Fibroblast of skin of back (primary cell): Measurements from ENCODE around the gene FDPS.
"Not testable (repeated sequence)": the region's sequence is repeated elsewhere in the genome, so short reads cannot be mapped to it uniquely, and the experiment has no call there.

Source experiments
- DNase-seq: peaks from one replicate; pipeline ENCODE4 v3.0.0-alpha.2; 2013

FDPS gene

GRCh38 chr1:155285631-155286044 lies 23.0 kb upstream of the FDPS start:
- DNase-seq = no peak

DNA sequence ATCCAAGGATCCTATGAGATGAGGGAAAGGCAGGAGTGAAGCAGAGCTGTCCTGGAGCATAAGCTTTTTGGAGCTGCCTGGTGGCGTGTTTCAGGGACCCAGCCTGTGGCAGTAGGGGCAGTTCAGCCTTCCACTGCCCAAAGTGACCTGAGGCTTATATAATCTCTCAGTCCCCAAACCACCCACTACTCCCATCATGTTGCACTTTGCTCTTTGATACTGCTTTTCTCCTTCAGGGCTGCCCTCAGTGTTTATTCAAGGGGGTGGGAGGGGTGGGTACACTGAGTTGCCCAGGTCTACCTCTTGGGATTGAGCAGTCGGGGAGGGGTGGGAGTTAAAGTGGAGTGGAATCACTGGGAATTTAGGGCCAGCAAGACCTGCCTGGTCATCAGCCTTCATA lies 22.1 kb upstream of the FDPS start:
- DNase-seq = no peak

- no peak for DNase-seq
These were observed 20.6 kb upstream of the FDPS start for GRCh38 chr1:155287987-155288543.

DNA sequence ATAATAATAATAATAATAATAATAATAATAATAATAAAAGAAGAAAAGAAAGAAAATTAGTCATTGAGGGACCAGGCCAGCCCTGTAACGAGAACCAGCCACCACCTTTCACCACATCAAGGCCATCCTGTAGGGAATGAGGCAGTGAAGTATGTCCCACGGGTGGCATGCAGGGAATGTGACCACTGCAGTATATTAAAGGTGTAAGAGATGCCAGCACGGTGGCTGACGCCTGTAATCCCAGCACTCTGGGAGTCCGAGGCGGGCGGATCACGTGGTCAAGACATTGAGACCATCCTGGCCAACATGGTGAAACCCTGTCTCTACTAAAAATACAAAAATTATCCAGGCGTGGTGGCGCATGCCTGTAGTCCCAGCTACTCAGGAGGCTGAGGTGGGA lies 17.7 kb upstream of the FDPS start:
- DNase-seq = not testable (repeated sequence)

DNA sequence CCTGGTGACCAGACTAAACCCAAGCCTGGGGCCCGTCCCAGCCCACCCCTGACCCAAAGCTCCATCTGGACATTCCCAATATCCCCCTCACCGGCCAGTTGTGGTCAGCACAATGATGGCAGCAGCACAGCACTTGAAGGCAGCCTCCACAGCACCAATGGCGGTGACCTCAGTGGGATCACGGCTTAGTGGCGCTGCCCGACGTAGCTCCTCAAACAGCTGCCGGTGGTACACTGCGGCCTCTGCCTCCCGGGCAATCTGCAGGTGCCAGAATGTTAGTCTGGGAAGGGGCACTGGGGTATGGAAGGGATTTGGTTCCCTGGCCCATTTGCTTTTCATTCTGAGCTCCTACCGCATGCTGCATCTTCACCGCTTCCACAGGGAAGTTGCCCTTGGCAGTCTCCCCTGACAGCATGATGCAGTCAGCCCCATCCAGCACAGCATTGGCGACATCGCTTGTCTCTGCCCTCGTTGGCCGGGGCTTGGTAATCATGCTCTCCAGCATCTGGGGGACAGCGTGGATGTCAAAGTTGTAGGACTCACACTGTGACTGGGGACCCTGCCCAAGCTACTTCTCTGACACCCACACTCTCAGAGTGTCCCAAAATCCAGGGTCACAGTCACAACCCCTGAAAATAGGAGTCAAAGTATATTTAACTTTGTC lies 15.4 kb upstream of the FDPS start:
- DNase-seq = no peak

- no peak for DNase-seq
These were observed 14.0 kb upstream of the FDPS start for GRCh38 chr1:155294520-155295182.

DNA sequence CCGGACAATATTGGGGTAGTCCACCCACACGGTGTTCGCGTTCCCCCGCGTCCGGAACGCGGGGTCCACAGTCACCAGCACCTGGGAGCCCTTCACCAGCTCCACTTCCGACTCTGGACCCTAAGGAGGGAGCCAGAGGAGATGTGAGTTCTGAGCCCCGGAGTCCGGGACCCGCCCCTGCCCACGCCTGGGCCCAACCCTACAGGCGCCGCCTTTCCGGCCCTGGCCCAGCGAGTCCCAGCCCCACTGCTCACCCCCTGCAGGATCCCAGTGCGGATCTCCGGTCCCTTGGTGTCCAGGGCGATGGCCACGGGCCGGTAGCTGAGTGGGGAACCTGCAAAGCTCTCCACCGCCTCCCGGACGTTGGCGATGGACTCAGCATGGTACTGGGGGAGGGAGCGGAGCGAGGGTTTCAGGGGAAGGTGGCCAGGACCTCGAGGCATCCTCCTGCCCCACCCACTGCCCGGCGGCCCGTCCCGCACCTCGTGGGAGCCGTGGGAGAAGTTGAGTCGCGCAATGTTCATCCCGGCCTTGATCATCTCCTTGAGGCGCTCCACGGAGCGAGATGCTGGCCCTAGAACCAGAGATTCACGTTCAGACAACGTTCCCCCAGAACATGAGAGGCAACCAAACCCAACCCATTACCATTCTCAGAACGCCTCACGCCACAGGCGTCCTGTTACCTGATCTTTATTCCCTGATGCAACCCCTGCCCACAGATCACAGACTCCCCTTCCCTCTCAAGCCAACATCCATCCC lies 13.3 kb upstream of the FDPS start:
- no peak for DNase-seq

DNA sequence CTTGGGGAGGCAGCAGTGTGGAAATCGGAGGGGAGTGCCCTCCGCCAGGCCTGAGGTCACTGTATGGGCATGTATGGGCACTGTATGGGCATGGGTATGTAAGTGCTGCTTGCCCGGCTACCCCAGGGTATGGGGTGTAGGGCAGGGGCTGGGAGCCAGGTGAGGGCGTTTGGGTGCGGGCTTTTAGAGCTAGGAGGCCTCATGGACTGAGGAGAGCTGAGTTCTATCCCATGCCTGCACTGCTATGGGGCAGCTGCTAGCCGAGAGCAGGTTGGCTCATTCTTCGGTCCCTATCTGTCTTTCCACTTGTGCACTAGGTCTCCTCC lies 12.8 kb upstream of the FDPS start:
- DNase-seq = no peak

DNA sequence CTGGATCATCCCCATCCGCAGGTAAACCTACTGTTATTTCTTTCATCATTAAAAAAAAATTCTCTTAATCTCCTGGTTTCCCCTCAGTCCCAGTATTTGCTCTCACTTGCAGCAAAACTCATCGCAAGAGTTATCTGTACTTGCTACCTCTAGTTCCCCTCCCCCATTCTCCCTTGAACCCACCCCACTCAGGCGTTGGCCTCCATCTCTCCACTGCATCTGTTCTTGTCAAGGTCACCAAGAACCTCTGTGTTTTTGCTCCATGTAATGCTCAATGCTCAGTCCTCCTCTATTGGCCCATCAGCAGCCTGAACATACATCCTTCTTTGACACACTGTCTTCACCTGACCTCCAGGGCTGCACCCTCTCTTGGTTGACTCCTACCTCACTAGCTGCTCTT lies 12.0 kb upstream of the FDPS start:
- DNase-seq = no peak

- DNase-seq = no peak
These were observed 11.3 kb upstream of the FDPS start for GRCh38 chr1:155297384-155297783.

- no peak for DNase-seq
These were observed 8.6 kb upstream of the FDPS start for GRCh38 chr1:155300024-155300423.

DNA sequence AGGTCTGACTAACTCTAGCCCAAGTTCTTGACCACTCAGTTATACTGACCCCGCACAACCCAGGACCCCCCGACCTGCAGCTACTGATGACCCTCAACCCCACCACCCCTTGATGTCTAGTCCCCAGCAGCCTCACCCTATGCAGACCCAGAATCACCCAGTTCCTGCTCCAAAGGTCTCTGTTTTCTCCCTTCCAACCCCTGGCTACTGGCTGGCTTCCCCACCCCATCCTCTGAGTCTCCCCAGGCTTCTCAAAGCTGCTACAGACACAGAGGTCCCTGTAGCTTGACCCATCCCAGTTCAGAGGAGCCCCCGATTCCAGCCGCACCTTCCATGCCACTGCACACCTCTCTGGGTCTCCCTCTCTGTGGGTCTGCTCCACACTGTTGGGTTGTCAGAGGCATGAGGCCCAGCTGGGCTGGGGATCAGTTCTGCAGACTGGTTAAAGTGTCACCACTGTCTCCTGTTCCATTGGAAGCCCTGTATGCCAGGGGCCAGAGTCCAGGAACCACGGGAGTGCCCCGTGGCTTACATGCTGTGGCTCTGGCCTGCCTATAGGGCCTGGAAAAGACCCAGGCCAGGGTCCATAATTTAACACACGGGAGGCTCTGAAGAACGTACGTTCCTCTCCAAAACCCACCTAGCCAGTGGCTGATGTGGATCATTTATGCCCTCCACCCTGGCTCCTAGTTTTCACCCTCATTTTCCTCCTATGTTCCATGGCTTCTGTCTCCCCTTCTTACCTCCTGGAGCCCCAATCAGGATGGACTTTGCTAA lies 7.9 kb upstream of the FDPS start:
- DNase-seq = no peak

GRCh38 chr1:155301342-155301841 lies 7.3 kb upstream of the FDPS start, which contains the start of gene PKLR:
PKLR (minus strand) TSS chr1:155301438; CDS start chr1:155301395, 43 bp downstream.
- DNase-seq = no peak

DNA sequence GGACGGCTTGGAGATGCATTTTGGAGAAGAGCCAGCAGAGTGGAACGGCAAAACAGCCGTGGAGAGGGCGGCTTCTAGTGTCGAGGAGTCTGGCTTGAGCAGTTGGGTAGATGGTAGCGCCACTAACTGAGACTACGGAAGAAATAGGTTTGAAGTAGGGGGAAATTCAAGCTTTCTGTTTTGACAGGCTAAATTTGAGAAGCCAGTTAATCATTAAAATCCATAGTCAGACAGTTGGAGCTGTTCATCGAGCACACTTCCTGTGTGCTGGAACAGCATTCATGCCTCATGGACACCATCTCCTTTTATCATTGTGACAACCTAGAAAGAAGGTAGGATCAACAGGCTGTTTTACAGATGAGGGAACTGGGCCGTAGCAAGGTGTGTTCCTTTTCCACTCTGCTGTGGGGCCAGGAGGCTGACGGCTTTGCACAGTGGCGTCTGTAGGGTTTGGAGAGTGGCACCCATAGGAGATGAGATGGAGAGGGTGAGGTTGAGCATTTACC lies 4.1 kb upstream of the FDPS start:
- no peak for DNase-seq

- DNase-seq = peak; percentile 67
These were observed 2.7 kb upstream of the FDPS start for GRCh38 chr1:155305881-155306391.

DNA sequence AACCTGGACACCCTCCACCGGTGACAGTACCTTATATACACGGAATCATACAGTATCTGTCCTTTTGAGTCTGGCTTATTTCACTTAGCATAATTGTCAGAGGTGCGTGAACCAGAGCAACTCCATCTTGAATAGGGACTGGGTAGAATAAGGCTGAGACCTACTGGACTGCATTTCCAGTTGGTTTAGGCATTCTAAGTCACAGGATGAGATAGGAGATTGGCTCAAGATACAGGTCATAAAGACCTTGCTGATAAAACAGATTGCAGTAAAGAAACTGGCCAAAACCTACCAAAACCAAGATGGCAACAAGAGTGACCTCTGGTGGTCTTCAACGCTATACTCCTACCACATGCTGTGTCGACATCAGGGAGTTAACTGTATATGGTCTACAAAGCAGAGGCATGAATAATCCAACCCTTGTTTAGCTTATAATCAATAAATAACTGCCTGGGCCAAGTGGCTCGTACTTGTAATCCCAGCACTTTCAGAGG lies 1.4 kb upstream of the FDPS start:
- DNase-seq = peak; percentile 61

GRCh38 chr1:155309423-155310021 lies 856 bp downstream of the FDPS start:
- peak; percentile 40 for DNase-seq

- DNase-seq = no peak
These were observed 4.6 kb downstream of the FDPS start for GRCh38 chr1:155313261-155313660.

DNA sequence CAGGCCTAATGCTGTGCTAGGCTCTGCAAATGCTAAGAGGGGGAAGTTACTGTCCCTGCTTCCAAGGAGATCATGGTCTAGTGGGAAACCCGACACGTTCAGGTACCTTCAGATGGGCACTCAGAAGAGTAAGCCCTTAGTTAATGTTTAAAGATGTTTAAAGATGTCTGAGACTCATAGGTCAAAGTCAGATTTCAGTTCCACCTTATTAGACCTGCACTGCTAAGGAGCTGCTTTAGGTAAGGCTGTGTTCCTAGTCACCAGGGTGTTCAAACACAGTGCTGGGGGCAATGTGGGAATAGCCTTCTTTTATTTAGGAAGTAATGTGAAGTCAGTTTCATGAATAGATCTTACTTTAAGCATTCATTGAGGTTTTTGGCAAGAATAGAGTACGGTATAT lies 8.3 kb downstream of the FDPS start:
- no peak for DNase-seq

DNA sequence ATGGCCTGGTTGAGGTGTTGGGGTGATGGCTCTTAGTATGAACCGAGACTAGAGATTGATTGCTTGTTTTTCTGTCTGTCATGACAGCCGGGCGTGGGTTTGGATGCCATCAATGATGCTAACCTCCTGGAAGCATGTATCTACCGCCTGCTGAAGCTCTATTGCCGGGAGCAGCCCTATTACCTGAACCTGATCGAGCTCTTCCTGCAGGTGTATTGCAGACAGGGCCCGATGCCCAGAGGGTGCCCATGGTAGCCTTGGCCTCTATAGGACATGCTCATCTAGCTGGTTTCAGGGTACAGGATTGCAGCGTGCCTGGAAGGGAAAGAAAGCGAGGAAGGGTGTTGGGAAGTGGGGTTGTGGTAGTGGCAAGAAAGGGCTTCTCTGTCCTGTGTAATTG lies 9.4 kb downstream of the FDPS start:
- no peak for DNase-seq

DNA sequence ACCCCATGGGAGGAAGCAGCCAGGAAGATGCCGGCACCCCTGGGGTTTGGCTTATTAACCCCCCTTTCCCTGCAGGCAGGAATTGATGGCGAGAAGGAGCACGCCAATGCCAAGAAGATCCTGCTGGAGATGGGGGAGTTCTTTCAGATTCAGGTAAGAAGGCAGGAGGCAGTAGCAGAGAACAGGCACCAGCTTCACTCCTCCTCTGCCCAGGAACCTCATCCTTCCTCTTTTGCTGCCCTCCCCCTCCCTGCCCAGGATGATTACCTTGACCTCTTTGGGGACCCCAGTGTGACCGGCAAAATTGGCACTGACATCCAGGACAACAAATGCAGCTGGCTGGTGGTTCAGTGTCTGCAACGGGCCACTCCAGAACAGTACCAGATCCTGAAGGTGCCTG lies 10.9 kb downstream of the FDPS start:
- DNase-seq = no peak

GRCh38 chr1:155320252-155320651 lies 11.6 kb downstream of the FDPS start:
- no peak for DNase-seq
